ENCODE measurements around the gene MAGED1.

The MAGED1 gene

GRCh38 chrX:51892921-51893745 is at the start of gene MAGED1:
Gene MAGED1 (plus strand): TSS chrX:51893623. CDS start chrX:51894305, 682 bp downstream.
- Histone ChIP-seq H3K9me3 (ENCODE audit: control insufficient read depth, insufficient read depth, low read depth, low read length) (no peaks in the 10 kb centered on the region), H3K9ac (ENCODE audit: low read length) (peak within 1 kb of the TSS; percentile 88), H3K4me1 (ENCODE audit: control insufficient read depth, insufficient read depth, low read length) (peaks cover 12% of the 10 kb centered on the region), H3K27ac (ENCODE audit: low read depth, low read length) (peak within 1 kb of the TSS; percentile 32; the same call in 1 of the 2 replicates), H3K27me3 (ENCODE audit: control insufficient read depth, insufficient read depth, low read length) (no peaks in the 10 kb centered on the region), H3K36me3 (ENCODE audit: control insufficient read depth, insufficient read depth, low read length) (peaks cover 33% of the 10 kb centered on the region), H3K4me3 (ENCODE audit: low read depth, low read length) (peak within 1 kb of the TSS; percentile 80)

- Histone ChIP-seq H3K36me3 (ENCODE audit: control insufficient read depth, insufficient read depth, low read length) (peaks cover 14% of the 10 kb centered on the region), H3K27ac (ENCODE audit: low read depth, low read length) (no peak overlapping the region), H3K9me3 (ENCODE audit: control insufficient read depth, insufficient read depth, low read depth, low read length) (0 out of 2 replicates have a peak, but pooled peaks cover 7% of the 10 kb centered on the region), H3K27me3 (ENCODE audit: control insufficient read depth, insufficient read depth, low read length) (no peaks in the 10 kb centered on the region), H3K4me3 (ENCODE audit: low read depth, low read length) (no peak overlapping the region), H3K9ac (ENCODE audit: low read length) (no peak overlapping the region), H3K4me1 (ENCODE audit: control insufficient read depth, insufficient read depth, low read length) (peaks cover 35% of the 10 kb centered on the region)
Measured at GRCh38 chrX:51847463-51847862, 46.0 kb upstream of the MAGED1 start.

DNA sequence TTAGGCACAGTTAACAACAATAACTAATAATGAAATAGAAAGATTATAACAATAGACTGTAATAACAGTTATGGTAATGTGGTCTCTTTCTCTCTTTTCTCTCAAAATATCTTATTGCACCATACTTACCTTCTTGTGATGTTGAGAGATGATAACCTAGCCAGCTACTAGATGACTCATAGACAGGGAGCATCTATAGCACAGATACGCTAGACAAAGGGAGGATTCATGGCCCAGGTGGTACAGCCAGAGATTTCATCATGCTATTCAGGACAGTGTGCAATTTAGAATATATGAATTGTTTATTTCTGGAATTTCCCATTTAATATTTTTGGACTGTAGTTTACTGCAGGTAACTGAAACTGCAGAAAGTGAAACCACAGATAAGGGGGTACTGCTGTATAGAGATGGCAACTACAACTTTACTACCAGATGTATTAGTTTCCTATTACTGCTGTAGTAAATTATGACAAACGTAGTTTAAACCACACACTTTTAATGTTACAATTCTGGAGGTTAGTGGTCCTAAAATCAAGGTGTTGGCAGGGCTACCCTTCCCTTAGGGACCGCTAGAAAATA is 41.8 kb upstream of the MAGED1 start:
- Histone ChIP-seq H3K9me3 (ENCODE audit: control insufficient read depth, insufficient read depth, low read depth, low read length) (peaks cover 23% of the 10 kb centered on the region), H3K27ac (ENCODE audit: low read depth, low read length) (peak overlapping the region; percentile 96), H3K4me3 (ENCODE audit: low read depth, low read length) (no peak overlapping the region), H3K4me1 (ENCODE audit: control insufficient read depth, insufficient read depth, low read length) (peaks cover 52% of the 10 kb centered on the region), H3K27me3 (ENCODE audit: control insufficient read depth, insufficient read depth, low read length) (no peaks in the 10 kb centered on the region), H3K36me3 (ENCODE audit: control insufficient read depth, insufficient read depth, low read length) (peaks cover 25% of the 10 kb centered on the region), H3K9ac (ENCODE audit: low read length) (peak overlapping the region; percentile 74)

- Histone ChIP-seq H3K4me1 (ENCODE audit: control insufficient read depth, insufficient read depth, low read length) (peaks cover 52% of the 10 kb centered on the region), H3K27me3 (ENCODE audit: control insufficient read depth, insufficient read depth, low read length) (no peaks in the 10 kb centered on the region), H3K4me3 (ENCODE audit: low read depth, low read length) (peak overlapping the region; percentile 44; the same call in 1 of the 2 replicates), H3K27ac (ENCODE audit: low read depth, low read length) (peak overlapping the region; percentile 96), H3K9me3 (ENCODE audit: control insufficient read depth, insufficient read depth, low read depth, low read length) (peaks cover 28% of the 10 kb centered on the region), H3K36me3 (ENCODE audit: control insufficient read depth, insufficient read depth, low read length) (peaks cover 28% of the 10 kb centered on the region), H3K9ac (ENCODE audit: low read length) (peak overlapping the region; percentile 74)
Measured at GRCh38 chrX:51852096-51852495, 41.3 kb upstream of the MAGED1 start.

DNA sequence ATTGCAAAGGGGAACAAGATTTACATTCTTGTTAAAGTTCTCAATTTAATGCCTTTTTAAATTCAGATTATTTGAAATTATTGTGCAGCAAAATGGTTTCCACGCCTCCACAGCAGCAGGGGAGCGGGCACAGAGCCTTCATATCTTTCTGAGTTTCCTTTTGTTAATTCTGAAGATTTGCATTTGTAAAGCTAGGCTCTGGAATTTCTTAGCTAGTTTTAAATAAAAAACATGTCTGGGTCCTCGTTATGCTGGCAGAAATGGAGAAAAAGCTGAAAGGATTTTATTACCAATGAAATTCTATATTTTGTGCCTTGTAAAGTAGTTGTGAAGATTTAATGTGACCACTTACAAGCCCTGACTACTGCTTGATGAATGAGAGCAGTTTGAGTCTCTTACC is 40.8 kb upstream of the MAGED1 start:
- Histone ChIP-seq H3K9ac (ENCODE audit: low read length) (peak overlapping the region; percentile 74), H3K4me1 (ENCODE audit: control insufficient read depth, insufficient read depth, low read length) (peaks cover 51% of the 10 kb centered on the region), H3K27ac (ENCODE audit: low read depth, low read length) (peak overlapping the region; percentile 96), H3K27me3 (ENCODE audit: control insufficient read depth, insufficient read depth, low read length) (no peaks in the 10 kb centered on the region), H3K36me3 (ENCODE audit: control insufficient read depth, insufficient read depth, low read length) (peaks cover 33% of the 10 kb centered on the region), H3K9me3 (ENCODE audit: control insufficient read depth, insufficient read depth, low read depth, low read length) (peaks cover 31% of the 10 kb centered on the region), H3K4me3 (ENCODE audit: low read depth, low read length) (peak overlapping the region; percentile 44)

GRCh38 chrX:51853251-51853650 is 40.2 kb upstream of the MAGED1 start:
- Histone ChIP-seq H3K9ac (ENCODE audit: low read length) (peak overlapping the region; percentile 74), H3K4me3 (ENCODE audit: low read depth, low read length) (peak overlapping the region; percentile 44; the same call in 1 of the 2 replicates), H3K4me1 (ENCODE audit: control insufficient read depth, insufficient read depth, low read length) (peaks cover 45% of the 10 kb centered on the region), H3K36me3 (ENCODE audit: control insufficient read depth, insufficient read depth, low read length) (peaks cover 36% of the 10 kb centered on the region), H3K27me3 (ENCODE audit: control insufficient read depth, insufficient read depth, low read length) (no peaks in the 10 kb centered on the region), H3K27ac (ENCODE audit: low read depth, low read length) (peak overlapping the region; percentile 96), H3K9me3 (ENCODE audit: control insufficient read depth, insufficient read depth, low read depth, low read length) (peaks cover 31% of the 10 kb centered on the region)

DNA sequence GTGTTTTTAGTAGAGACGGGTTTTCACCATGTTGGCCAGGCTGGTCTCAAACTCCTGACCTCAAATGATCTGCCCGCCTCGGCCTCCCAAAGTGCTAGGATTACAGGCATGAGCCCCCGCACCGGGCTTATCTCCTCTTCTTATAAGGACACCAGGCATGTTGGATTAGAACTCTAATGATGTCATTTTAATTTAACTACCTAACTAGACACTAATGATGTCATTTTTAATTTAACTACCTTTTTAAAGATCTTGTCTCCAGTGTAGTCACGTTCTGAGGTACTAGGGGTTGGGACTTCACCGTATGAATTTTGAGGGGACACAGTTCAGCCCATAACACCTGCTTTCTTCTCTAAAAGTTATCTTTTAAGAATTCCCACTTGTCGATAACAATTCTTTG is 37.7 kb upstream of the MAGED1 start:
- H3K9me3 ChIP-seq (ENCODE audit: control insufficient read depth, insufficient read depth, low read depth, low read length) = peaks cover 34% of the 10 kb centered on the region
- H3K36me3 ChIP-seq (ENCODE audit: control insufficient read depth, insufficient read depth, low read length) = peaks cover 39% of the 10 kb centered on the region
- no peak overlapping the region for H3K27ac ChIP-seq (ENCODE audit: low read depth, low read length)
- no peak overlapping the region for H3K9ac ChIP-seq (ENCODE audit: low read length)
- no peaks in the 10 kb centered on the region for H3K27me3 ChIP-seq (ENCODE audit: control insufficient read depth, insufficient read depth, low read length)
- H3K4me3 ChIP-seq (ENCODE audit: low read depth, low read length) = no peak overlapping the region
- peaks cover 34% of the 10 kb centered on the region for H3K4me1 ChIP-seq (ENCODE audit: control insufficient read depth, insufficient read depth, low read length)

DNA sequence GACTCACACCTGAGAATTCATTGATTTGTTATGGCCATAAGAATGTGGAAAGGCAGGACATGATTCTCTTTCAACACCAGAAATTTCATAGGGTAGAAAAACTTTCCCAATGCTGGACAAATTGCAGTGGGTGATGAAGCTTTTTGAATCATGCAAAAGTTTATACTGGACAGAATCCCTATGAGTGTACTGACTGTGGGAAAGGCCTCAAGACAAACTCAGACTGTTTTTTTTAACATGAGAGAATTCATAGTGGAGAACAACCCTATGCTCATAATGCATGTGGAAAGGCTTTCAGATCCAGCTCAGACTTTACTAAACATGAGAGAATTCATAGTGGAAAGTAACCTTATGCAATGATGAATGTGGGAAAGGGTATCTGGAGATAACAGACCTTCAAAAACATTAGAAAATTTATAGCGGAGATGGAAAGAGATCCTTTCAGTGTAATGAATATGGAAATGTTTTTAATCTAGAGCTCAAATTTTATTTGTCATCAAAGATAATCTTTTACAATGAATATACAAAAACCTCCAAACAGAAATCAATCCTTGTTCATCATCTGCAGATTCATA is 36.2 kb upstream of the MAGED1 start:
- H3K4me1 ChIP-seq (ENCODE audit: control insufficient read depth, insufficient read depth, low read length) = peaks cover 19% of the 10 kb centered on the region
- peaks cover 34% of the 10 kb centered on the region for H3K9me3 ChIP-seq (ENCODE audit: control insufficient read depth, insufficient read depth, low read depth, low read length)
- no peak overlapping the region for H3K4me3 ChIP-seq (ENCODE audit: low read depth, low read length)
- H3K9ac ChIP-seq (ENCODE audit: low read length) = no peak overlapping the region
- H3K27ac ChIP-seq (ENCODE audit: low read depth, low read length) = no peak overlapping the region
- H3K36me3 ChIP-seq (ENCODE audit: control insufficient read depth, insufficient read depth, low read length) = peaks cover 39% of the 10 kb centered on the region
- H3K27me3 ChIP-seq (ENCODE audit: control insufficient read depth, insufficient read depth, low read length) = no peaks in the 10 kb centered on the region

DNA sequence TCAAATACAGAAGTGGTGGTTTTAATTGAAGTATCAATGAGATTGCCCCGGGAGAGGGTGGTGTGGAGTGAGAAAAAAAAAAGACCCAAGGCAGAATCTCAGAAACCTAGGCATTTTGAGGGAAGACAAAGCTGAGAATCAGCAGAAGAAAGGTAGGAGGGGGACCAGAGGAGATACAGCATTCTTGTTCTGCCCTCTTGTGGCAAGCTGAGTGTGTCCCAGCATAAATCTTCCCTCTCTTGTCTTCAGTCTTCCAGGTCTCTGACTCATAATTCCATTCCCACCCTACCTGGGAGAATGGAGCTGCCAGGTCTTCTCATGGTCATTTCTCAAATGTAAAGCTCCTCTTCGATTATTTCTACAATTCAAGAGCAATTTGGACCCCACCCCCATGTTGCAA is 32.7 kb upstream of the MAGED1 start:
- no peaks in the 10 kb centered on the region for H3K4me1 ChIP-seq (ENCODE audit: control insufficient read depth, insufficient read depth, low read length)

GRCh38 chrX:51862920-51863319 is 30.5 kb upstream of the MAGED1 start:
- H3K36me3 ChIP-seq (ENCODE audit: control insufficient read depth, insufficient read depth, low read length) = peaks cover 12% of the 10 kb centered on the region; the same call in 1 of the 2 replicates
- no peak overlapping the region for H3K27ac ChIP-seq (ENCODE audit: low read depth, low read length)
- no peaks in the 10 kb centered on the region for H3K27me3 ChIP-seq (ENCODE audit: control insufficient read depth, insufficient read depth, low read length)
- no peaks in the 10 kb centered on the region for H3K4me1 ChIP-seq (ENCODE audit: control insufficient read depth, insufficient read depth, low read length)
- H3K9me3 ChIP-seq (ENCODE audit: control insufficient read depth, insufficient read depth, low read depth, low read length) = peaks cover 21% of the 10 kb centered on the region; the same call in 1 of the 2 replicates
- H3K4me3 ChIP-seq (ENCODE audit: low read depth, low read length) = no peak overlapping the region
- no peak overlapping the region for H3K9ac ChIP-seq (ENCODE audit: low read length)

More for the DNA sequence above, 32.7 kb upstream of the MAGED1 start:
- no peak overlapping the region for H3K9ac ChIP-seq (ENCODE audit: low read length)
- H3K9me3 ChIP-seq (ENCODE audit: control insufficient read depth, insufficient read depth, low read depth, low read length) = peaks cover 31% of the 10 kb centered on the region
- H3K27me3 ChIP-seq (ENCODE audit: control insufficient read depth, insufficient read depth, low read length) = no peaks in the 10 kb centered on the region
- H3K36me3 ChIP-seq (ENCODE audit: control insufficient read depth, insufficient read depth, low read length) = peaks cover 31% of the 10 kb centered on the region; the same call in 1 of the 2 replicates
- H3K27ac ChIP-seq (ENCODE audit: low read depth, low read length) = no peak overlapping the region
- no peak overlapping the region for H3K4me3 ChIP-seq (ENCODE audit: low read depth, low read length)

- H3K27me3 ChIP-seq (ENCODE audit: control insufficient read depth, insufficient read depth, low read length) = no peaks in the 10 kb centered on the region
- peaks cover 7% of the 10 kb centered on the region; the same call in 1 of the 2 replicates for H3K36me3 ChIP-seq (ENCODE audit: control insufficient read depth, insufficient read depth, low read length)
- no peak overlapping the region for H3K27ac ChIP-seq (ENCODE audit: low read depth, low read length)
- H3K4me1 ChIP-seq (ENCODE audit: control insufficient read depth, insufficient read depth, low read length) = no peaks in the 10 kb centered on the region
- H3K9me3 ChIP-seq (ENCODE audit: control insufficient read depth, insufficient read depth, low read depth, low read length) = peaks cover 21% of the 10 kb centered on the region; the same call in 1 of the 2 replicates
- no peak overlapping the region for H3K4me3 ChIP-seq (ENCODE audit: low read depth, low read length)
- H3K9ac ChIP-seq (ENCODE audit: low read length) = no peak overlapping the region
Measured at GRCh38 chrX:51866210-51866609, 27.2 kb upstream of the MAGED1 start.

All from HUES6 (cell line).